ENCODE results near the gene AMZ1.

DNA sequence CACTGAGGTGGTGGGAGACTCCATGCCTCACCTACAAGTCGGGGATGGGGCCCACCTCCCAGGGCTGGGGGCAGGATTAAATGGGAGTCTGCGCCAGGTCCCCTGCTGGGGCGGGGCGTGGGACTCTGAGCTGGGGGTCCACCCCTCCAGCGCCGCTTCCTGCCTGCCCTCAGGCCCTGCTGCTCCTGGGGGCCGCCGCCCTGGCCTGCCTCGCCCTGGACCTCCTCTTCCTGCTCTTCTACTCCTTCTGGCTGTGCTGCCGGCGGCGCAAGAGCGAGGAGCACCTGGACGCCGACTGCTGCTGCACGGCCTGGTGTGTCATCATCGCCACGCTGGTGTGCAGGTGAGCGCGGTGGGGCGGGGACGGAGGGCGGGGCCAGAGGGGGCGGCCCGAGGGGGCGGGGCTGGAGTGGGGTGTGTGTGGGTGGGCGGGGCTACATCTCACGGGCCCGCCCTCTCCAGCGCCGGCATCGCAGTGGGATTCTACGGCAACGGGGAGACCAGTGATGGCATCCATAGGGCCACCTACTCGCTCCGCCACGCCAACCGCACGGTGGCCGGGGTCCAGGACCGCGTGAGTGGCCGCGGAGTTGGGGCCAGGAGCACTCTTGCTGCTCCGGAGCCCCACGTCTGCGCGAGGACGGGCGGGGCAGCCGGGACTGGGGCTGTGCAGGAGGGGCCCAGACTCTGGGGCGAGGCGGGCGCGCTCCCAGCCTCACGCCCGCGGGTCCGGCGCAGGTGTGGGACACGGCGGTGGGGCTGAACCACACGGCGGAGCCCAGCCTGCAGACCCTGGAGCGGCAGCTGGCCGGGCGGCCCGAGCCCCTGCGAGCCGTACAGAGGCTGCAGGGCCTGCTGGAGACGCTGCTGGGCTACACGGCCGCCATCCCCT is 41.1 kb upstream of the AMZ1 start:
- TF ChIP-seq, protein P1, sequence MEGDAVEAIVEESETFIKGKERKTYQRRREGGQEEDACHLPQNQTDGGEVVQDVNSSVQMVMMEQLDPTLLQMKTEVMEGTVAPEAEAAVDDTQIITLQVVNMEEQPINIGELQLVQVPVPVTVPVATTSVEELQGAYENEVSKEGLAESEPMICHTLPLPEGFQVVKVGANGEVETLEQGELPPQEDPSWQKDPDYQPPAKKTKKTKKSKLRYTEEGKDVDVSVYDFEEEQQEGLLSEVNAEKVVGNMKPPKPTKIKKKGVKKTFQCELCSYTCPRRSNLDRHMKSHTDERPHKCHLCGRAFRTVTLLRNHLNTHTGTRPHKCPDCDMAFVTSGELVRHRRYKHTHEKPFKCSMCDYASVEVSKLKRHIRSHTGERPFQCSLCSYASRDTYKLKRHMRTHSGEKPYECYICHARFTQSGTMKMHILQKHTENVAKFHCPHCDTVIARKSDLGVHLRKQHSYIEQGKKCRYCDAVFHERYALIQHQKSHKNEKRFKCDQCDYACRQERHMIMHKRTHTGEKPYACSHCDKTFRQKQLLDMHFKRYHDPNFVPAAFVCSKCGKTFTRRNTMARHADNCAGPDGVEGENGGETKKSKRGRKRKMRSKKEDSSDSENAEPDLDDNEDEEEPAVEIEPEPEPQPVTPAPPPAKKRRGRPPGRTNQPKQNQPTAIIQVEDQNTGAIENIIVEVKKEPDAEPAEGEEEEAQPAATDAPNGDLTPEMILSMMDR (IDR thresholded peaks at IDR 0.05; ENCODE audit: low read depth, low read length), result no peak
- TF ChIP-seq EZH2phosphoT487 (IDR thresholded peaks at IDR 0.05; ENCODE audit: low read depth), result no peak
